Gastrocnemius medialis (tissue), 4 donors: ENCODE measurements around the gene RTKN2.

Experiments
- CTCF ChIP-seq, 5 experiments: fragments of 450-650 bp in 3 of 5; fragments of 200-600 bp in 2 of 5; sonication (generic) in 2 of 5; IDR thresholded peaks in 4 of 5; conservative IDR thresholded peaks in 1 of 5; 1 replicate in 4 of 5; 2 replicates in 1 of 5; pipeline ENCODE4 v1.5.1; 2016 to 2019; ENCODE audit warnings: antibody characterized with exemption in 5 of 5, mild to moderate bottlenecking in 3 of 5, moderate library complexity in 3 of 5
- POLR2A ChIP-seq, 2 donors: fragments of 450-650 bp; IDR thresholded peaks; one replicate each; pipeline ENCODE4 v1.6.1; 2017; ENCODE audit warnings: antibody characterized with exemption in 2 of 2, mild to moderate bottlenecking in 2 of 2, moderate library complexity in 2 of 2

DNA sequence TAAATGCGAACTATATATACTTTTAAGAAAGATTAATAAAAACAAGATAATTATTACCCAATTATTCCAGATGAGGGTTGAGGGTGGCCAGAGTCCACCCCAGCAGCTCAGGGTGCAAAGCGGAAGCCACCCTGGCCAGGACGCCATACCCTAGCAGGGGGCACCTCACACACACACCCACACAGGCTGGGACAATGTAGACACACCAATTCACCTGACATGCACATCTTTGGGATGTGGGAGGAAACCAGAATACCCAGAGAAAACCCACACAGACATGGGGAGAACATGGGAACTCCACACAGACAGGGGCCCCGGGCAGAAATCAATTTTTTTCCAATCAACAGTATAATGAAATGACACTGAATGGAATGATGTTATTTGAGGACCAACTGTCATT lies 86.0 kb downstream of the RTKN2 start:
- TF ChIP-seq CTCF (IDR thresholded peaks at IDR 0.05 in 4 of 5, conservative IDR thresholded peaks at IDR 0.05 in 1 of 5) (no peak), POLR2A (IDR thresholded peaks at IDR 0.05) (no peak)
